Neural progenitor cell (in vitro differentiated cells): ENCODE measurements around the gene GTPBP6. TPM values are rescaled to one million over a fixed set of nuclear protein-coding genes. Genes with fewer than 3 reads are reported as not detected.
"Not testable (repeated sequence)": the region's sequence is repeated elsewhere in the genome, so short reads cannot be mapped to it uniquely, and the experiment has no call there.

Source experiments
- DNase-seq: peaks from one replicate; pipeline ENCODE4 v3.0.0-alpha.2; 2016; ENCODE audit warnings: low spot score
- H2AFZ ChIP-seq: fragments of 200-600 bp; sonication (generic); replicated peaks from 2 replicates; pipeline ENCODE4 v1.6.1; 2016; ENCODE audit warnings: antibody characterized with exemption
- H3F3A ChIP-seq: fragments of 200-600 bp; sonication (generic); 2 replicates; pipeline ENCODE4 v1.6.1; 2016; ENCODE audit warnings: antibody characterized with exemption, low read depth
- H3K27ac ChIP-seq: fragments of 200-600 bp; sonication (generic); 2 replicates; pipeline ENCODE4 v1.5.1; 2016; ENCODE audit warnings: mild to moderate bottlenecking
- H3K27me3 ChIP-seq: fragments of 200-600 bp; sonication (generic); 2 replicates; pipeline ENCODE4 v1.6.1; 2016; ENCODE audit warnings: mild to moderate bottlenecking, moderate library complexity
- H3K36me3 ChIP-seq: fragments of 200-600 bp; sonication (generic); 2 replicates; pipeline ENCODE4 v1.5.1; 2016
- H3K4me1 ChIP-seq: fragments of 200-600 bp; sonication (generic); 2 replicates; pipeline ENCODE4 v1.6.1; 2016; ENCODE audit warnings: mixed run types
- H3K4me2 ChIP-seq: fragments of 200-600 bp; sonication (generic); 2 replicates; pipeline ENCODE4 v1.6.1; 2016
- H3K4me3 ChIP-seq: fragments of 200-600 bp; sonication (generic); 2 replicates; pipeline ENCODE4 v1.5.1; 2016
- H3K79me2 ChIP-seq: fragments of 200-600 bp; sonication (generic); 2 replicates; pipeline ENCODE4 v1.6.1; 2016; ENCODE audit warnings: low read depth
- H3K9ac ChIP-seq: fragments of 200-600 bp; sonication (generic); 2 replicates; pipeline ENCODE4 v1.6.1; 2016
- H3K9me3 ChIP-seq: fragments of 200-600 bp; sonication (generic); 2 replicates; pipeline ENCODE4 v1.5.1; 2016; ENCODE audit warnings: low read depth
- H4K20me1 ChIP-seq: fragments of 200-600 bp; sonication (generic); 2 replicates; pipeline ENCODE4 v1.6.1; 2016; ENCODE audit warnings: low read depth
- H3K27ac Mint-ChIP-seq: 3 replicates; pipeline ENCODE4 v1.8.0; 2021; ENCODE audit warnings: mixed read lengths
- H3K27me3 Mint-ChIP-seq: 2 replicates; pipeline ENCODE4 v1.8.0; 2022; ENCODE audit warnings: low read depth, mild to moderate bottlenecking, inconsistent platforms, moderate library complexity, mixed read lengths; ENCODE audit not compliant: insufficient read depth
- H3K36me3 Mint-ChIP-seq: 3 replicates; pipeline ENCODE4 v1.8.0; 2021; ENCODE audit warnings: mixed read lengths
- H3K4me1 Mint-ChIP-seq: 3 replicates; pipeline ENCODE4 v1.8.0; 2021; ENCODE audit warnings: mixed read lengths
- H3K4me3 Mint-ChIP-seq: 3 replicates; pipeline ENCODE4 v1.8.0; 2021; ENCODE audit warnings: mild to moderate bottlenecking, moderate library complexity, mixed read lengths
- H3K9me3 Mint-ChIP-seq: 3 replicates; pipeline ENCODE4 v1.8.0; 2020; ENCODE audit warnings: mixed read lengths
- EZH2 ChIP-seq: fragments of 200-600 bp; sonication (generic); IDR thresholded peaks from 2 replicates; pipeline ENCODE4 v1.6.1; 2017; ENCODE audit warnings: antibody characterized with exemption, mild to moderate bottlenecking, moderate library complexity
- EZH2phosphoT487 ChIP-seq: fragments of 200-600 bp; sonication (generic); IDR thresholded peaks from 2 replicates; pipeline ENCODE4 v1.6.1; 2017; ENCODE audit warnings: antibody characterized with exemption
- total RNA-seq: library from RNA; depleted of rRNA; stranded (reverse); fragments of >200 nt; gene quantifications from 2 replicates; pipeline ENCODE4 v1.2.3, GENCODE V29; 2015; ENCODE audit warnings: low replicate concordance
- TF ChIP-seq, protein P1 (sequence below): fragments of 200-600 bp; sonication (generic); IDR thresholded peaks from 2 replicates; pipeline ENCODE4 v1.5.1; 2017; ENCODE audit warnings: antibody characterized with exemption, mild to moderate bottlenecking

Gene GTPBP6
- total RNA-seq, 1 donor from 2014 or later: 16.6 TPM

DNA sequence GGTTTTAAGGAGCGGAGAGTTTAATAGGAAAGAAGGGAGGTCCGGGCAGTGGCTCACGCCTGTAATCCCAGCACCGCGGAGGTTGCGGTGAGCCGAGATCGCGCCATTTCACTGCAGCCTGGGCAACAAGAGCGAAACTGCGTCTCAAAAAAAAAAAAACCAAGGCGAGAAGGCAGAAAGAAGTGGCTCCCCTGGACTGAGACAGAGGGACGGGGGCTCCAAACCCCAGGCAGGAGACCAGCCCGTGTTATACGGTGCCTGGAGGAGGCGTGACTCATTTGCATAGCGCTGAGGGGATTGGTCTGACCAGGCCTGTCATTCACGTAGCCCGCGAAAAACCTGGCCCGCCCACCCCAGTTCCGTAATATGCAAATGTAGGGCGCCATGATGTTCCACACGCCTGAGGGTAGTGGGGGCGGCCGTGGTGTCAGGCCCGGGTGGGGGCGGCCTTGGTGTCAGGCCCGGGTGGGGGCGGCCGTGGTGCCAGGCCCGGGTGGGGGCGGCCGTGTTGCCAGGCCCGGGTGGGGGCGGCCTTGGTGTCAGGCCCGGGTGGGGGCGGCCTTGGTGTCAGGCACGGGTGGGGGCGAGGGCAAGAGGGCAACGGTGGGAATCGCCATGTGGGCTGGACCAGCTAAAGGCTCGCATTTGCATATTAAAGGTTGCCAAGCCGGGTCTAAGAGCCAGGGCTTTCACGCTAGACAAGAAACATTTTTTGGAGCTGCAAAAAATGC lies 35.3 kb downstream of the GTPBP6 start:
- Histone ChIP-seq H4K20me1 (peaks cover 29% of the 10 kb centered on the region), H3K4me1 (no peaks in the 10 kb centered on the region), H3K79me2 (peaks cover 59% of the 10 kb centered on the region), H3K27ac (peak overlapping the region; percentile 75), H2AFZ (no peak overlapping the region), H3K4me2 (peak overlapping the region; percentile 85), H3K9ac (peak overlapping the region; percentile 4), H3K36me3 (peaks cover 7% of the 10 kb centered on the region), H3K27me3 (no peaks in the 10 kb centered on the region), H3K4me3 (peak overlapping the region; percentile 54), H3F3A (peaks cover 72% of the 10 kb centered on the region), H3K9me3 (no peaks in the 10 kb centered on the region)
- peak; percentile 97 for DNase-seq
- Mint-ChIP-seq H3K4me1 (peaks cover 24% of the 10 kb centered on the region), H3K27me3 (peaks cover 16% of the 10 kb centered on the region), H3K9me3 (no peaks in the 10 kb centered on the region), H3K36me3 (peaks cover 25% of the 10 kb centered on the region), H3K4me3 (peak overlapping the region; percentile 87), H3K27ac (peak overlapping the region; percentile 67)
- TF ChIP-seq EZH2phosphoT487: no peak
- TF ChIP-seq, protein P1, sequence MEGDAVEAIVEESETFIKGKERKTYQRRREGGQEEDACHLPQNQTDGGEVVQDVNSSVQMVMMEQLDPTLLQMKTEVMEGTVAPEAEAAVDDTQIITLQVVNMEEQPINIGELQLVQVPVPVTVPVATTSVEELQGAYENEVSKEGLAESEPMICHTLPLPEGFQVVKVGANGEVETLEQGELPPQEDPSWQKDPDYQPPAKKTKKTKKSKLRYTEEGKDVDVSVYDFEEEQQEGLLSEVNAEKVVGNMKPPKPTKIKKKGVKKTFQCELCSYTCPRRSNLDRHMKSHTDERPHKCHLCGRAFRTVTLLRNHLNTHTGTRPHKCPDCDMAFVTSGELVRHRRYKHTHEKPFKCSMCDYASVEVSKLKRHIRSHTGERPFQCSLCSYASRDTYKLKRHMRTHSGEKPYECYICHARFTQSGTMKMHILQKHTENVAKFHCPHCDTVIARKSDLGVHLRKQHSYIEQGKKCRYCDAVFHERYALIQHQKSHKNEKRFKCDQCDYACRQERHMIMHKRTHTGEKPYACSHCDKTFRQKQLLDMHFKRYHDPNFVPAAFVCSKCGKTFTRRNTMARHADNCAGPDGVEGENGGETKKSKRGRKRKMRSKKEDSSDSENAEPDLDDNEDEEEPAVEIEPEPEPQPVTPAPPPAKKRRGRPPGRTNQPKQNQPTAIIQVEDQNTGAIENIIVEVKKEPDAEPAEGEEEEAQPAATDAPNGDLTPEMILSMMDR: no peak
- TF ChIP-seq EZH2: no peak

DNA sequence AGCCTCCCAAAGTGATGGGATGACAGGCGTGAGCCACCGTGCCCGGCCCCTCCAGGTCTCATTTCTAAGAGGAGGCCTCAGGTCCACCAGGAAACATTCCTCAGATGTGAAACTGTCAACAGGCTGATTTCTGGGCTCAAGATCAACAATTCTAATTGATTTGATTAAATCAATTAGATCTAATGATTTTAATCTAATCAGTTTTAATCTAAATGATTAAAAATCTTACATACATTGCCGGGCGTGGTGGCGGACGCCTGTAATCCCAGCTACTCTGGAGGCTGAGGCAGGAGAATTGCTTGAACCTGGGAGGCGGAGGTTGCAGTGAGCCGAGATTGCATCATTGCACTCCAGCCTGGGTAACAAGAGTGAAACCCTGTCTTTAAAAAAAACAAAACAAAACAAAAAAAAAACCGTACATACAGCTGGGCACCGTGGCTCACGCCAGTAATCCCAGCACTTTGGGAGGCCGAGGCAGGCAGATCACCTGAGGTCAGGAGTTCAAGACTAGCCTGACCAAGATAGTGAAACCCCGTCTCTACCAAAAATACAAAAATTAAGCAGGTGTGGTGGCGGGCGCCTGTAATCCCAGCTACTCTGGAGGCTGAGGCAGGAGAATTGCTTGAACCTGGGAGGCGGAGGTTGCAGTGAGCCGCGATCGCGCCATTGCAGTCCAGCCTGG lies 36.5 kb downstream of the GTPBP6 start:
- peak overlapping the region; percentile 85 for H3K4me2 ChIP-seq
- not testable (repeated sequence) for H3K9me3 ChIP-seq, H3K27me3 ChIP-seq, H3K9ac ChIP-seq, H3K9me3 Mint-ChIP-seq, DNase-seq, H3K4me1 ChIP-seq, H3K27ac Mint-ChIP-seq, H3K36me3 ChIP-seq, H2AFZ ChIP-seq
- H3F3A ChIP-seq: peaks cover 73% of the 10 kb centered on the region
- peak overlapping the region; percentile 89 for H3K4me3 Mint-ChIP-seq
- peak overlapping the region; percentile 54 for H3K4me3 ChIP-seq
- peaks cover 23% of the 10 kb centered on the region for H4K20me1 ChIP-seq
- H3K27ac ChIP-seq: peak overlapping the region; percentile 91
- peaks cover 16% of the 10 kb centered on the region for H3K27me3 Mint-ChIP-seq
- peaks cover 22% of the 10 kb centered on the region for H3K36me3 Mint-ChIP-seq
- H3K4me1 Mint-ChIP-seq: peaks cover 27% of the 10 kb centered on the region
- H3K79me2 ChIP-seq: peaks cover 51% of the 10 kb centered on the region

DNA sequence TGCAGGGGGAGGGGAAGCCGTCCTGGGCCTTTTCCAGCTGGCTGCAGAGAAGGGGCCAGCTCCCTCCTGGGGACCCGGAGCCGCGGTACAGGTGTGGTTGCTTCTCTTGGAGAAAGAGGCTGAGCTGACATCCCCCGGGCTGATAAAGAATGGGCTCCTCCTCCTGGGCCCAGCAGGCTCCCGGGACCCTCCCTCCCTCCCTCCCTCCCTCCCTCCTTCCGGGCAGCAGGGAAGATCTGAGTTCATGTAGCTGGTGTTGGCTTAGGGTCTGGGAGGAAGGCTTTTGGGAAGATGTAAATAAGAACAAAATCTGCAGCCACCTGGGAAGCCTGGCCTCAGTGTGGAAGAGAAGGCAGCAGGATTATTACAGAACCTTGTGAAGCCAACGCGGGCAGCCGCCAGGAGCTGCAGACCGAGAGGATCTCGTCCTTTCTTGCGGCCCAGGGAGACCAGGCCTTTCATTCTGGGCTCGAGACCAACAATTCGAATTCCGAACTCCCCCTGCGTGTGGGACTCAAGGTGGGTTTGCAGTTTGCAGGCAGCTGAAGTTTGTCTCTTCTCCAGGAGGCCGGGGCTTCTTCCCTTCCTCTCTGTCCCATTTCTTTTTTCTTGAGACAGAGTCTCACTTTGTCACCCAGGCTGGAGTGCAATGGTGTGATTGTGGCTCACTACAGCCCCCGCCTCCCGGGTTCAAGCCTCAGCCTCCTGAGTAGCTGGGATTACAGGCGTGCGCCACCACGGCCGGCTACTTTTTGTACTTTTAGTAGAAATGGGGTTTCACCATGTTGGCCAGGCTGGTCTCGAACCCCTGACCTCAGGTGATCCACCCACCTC lies 37.2 kb downstream of the GTPBP6 start, which contains the start of gene PLCXD1:
Gene PLCXD1, plus strand, starts transcription at position 216 of the 834 bp plus-strand sequence. CDS start 2,807 bp downstream, outside the sequence.
- Histone ChIP-seq H4K20me1 (peaks cover 17% of the 10 kb centered on the region), H3K4me2 (peak within 1 kb of the TSS; percentile 85), H3K36me3 (peaks cover 2% of the 10 kb centered on the region), H3K27me3 (peaks cover 6% of the 10 kb centered on the region), H3F3A (peaks cover 69% of the 10 kb centered on the region), H3K4me1 (peaks cover 2% of the 10 kb centered on the region), H3K27ac (peak within 1 kb of the TSS; percentile 91), H3K4me3 (peak within 1 kb of the TSS; percentile 54), H3K9me3 (no peaks in the 10 kb centered on the region), H3K79me2 (peaks cover 43% of the 10 kb centered on the region), H2AFZ (no peak within 1 kb of the TSS), H3K9ac (no peak within 1 kb of the TSS)
- H3K4me1 Mint-ChIP-seq: peaks cover 22% of the 10 kb centered on the region
- H3K36me3 Mint-ChIP-seq: peaks cover 16% of the 10 kb centered on the region
- H3K27me3 Mint-ChIP-seq: peaks cover 16% of the 10 kb centered on the region
- DNase-seq: peak; percentile 92
- TF ChIP-seq EZH2phosphoT487 (no peak), EZH2 (no peak)
- TF ChIP-seq, protein P1: no peak
- peak within 1 kb of the TSS; percentile 89 for H3K4me3 Mint-ChIP-seq
- peak within 1 kb of the TSS; percentile 83 for H3K27ac Mint-ChIP-seq
- H3K9me3 Mint-ChIP-seq: no peaks in the 10 kb centered on the region

DNA sequence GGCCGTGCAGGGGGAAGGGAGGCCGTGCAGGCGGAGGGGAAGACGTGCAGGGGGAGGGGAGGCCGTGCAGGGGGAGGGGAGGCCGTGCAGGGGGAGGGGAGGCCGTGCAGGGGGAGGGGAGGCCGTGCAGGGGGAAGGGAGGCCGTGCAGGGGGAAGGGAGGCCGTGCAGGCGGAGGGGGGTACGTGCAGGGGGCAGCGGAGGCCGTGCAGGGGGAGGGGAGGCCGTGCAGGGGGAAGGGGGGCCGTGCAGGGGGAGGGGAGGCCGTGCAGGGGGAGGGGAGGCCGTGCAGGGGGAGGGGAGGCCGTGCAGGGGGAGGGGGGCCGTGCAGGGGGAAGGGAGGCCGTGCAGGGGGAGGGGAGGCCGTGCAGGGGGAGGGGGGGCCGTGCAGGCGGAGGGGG lies 37.9 kb downstream of the GTPBP6 start:
- Mint-ChIP-seq H3K27me3 (peaks cover 16% of the 10 kb centered on the region), H3K4me1 (peaks cover 19% of the 10 kb centered on the region), H3K36me3 (peaks cover 14% of the 10 kb centered on the region)
- not testable (repeated sequence) for H2AFZ ChIP-seq, H3K4me1 ChIP-seq, H3K9me3 ChIP-seq, H3K9ac ChIP-seq, H3K27ac ChIP-seq, H3K9me3 Mint-ChIP-seq, H3K36me3 ChIP-seq, DNase-seq, H3K4me3 Mint-ChIP-seq, H3K27me3 ChIP-seq, H3K27ac Mint-ChIP-seq, H3K4me2 ChIP-seq
- Histone ChIP-seq H3F3A (peaks cover 64% of the 10 kb centered on the region), H4K20me1 (peaks cover 10% of the 10 kb centered on the region), H3K4me3 (peak overlapping the region; percentile 54), H3K79me2 (peaks cover 37% of the 10 kb centered on the region)

DNA sequence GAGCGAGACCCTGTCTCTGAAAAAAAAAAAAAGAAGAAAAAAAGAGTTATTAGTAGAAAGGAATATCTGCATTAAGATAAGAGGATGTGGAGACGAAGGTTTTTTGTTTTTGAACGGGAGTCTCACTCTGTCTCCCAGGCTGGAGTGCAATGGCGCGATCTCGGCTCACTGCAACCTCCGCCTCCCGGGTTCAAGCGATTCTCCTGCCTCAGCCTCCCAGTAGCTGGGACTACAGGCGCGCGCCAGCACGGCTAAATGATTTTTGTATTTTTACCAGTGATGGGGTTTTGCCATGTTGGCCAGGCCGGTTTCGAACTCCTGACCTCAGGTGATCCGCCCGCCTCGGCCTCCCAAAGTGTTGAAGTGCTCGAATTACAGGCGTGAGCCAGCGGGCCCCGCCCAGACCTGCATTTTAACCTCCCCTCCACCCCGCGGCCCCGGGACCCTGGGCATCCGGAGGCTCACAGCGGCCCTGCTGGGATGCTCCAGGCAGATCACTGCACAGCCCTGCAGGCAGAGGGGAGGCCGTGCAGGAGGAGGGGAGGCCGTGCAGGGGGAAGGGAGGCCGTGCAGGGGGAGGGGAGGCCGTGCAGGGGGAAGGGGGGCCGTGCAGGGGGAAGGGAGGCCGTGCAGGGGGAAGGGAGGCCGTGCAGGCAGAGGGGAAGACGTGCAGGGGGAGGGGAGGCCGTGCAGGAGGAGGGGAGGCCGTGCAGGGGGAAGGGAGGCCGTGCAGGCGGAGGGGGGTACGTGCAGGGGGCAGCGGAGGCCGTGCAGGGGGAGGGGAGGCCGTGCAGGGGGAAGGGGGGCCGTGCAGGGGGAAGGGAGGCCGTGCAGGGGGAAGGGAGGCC lies 38.6 kb downstream of the GTPBP6 start:
- not testable (repeated sequence) for H2AFZ ChIP-seq, H3K9ac ChIP-seq, H3K9me3 Mint-ChIP-seq, H3K36me3 ChIP-seq, H3K4me3 ChIP-seq, H4K20me1 ChIP-seq, H3K4me2 ChIP-seq, H3K9me3 ChIP-seq, H3K27me3 ChIP-seq, H3K27ac ChIP-seq, H3K4me1 ChIP-seq
- Mint-ChIP-seq H3K27ac (peak overlapping the region; percentile 54), H3K36me3 (peaks cover 12% of the 10 kb centered on the region), H3K27me3 (peaks cover 16% of the 10 kb centered on the region), H3K4me3 (peak overlapping the region; percentile 75), H3K4me1 (peaks cover 23% of the 10 kb centered on the region)
- Histone ChIP-seq H3K79me2 (peaks cover 29% of the 10 kb centered on the region), H3F3A (peaks cover 62% of the 10 kb centered on the region)
- DNase-seq: peak; percentile 36
